NCI-H2196 (cell line): ENCODE measurements around the gene FRMD4A.
"Not testable (repeated sequence)": the region's sequence is repeated elsewhere in the genome, so short reads cannot be mapped to it uniquely, and the experiment has no call there.

Experiments
- DNase-seq: peaks from one replicate; lab custom pipeline; 2025; ENCODE audit not compliant: unreplicated experiment; lab: John Stamatoyannopoulos, UW

FRMD4A gene

DNA sequence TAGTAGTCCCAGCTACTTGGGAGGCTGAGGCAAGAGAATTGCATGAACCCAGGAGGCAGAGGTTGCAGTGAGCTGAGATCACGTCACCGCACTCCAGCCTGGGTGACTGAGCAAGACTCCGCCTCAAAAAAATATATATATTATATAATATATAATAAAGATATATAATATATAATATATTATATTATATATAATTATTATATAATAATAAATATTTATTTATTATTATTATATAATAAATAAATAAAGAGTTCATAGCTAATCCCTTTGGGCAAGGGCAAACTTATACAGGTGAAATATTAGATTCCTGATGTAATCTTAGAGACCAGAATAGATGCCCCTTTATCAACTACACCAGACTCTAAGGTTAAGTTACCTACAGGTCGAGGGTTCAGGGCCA lies 558.7 kb downstream of the FRMD4A start:
- DNase-seq, result no peak

DNA sequence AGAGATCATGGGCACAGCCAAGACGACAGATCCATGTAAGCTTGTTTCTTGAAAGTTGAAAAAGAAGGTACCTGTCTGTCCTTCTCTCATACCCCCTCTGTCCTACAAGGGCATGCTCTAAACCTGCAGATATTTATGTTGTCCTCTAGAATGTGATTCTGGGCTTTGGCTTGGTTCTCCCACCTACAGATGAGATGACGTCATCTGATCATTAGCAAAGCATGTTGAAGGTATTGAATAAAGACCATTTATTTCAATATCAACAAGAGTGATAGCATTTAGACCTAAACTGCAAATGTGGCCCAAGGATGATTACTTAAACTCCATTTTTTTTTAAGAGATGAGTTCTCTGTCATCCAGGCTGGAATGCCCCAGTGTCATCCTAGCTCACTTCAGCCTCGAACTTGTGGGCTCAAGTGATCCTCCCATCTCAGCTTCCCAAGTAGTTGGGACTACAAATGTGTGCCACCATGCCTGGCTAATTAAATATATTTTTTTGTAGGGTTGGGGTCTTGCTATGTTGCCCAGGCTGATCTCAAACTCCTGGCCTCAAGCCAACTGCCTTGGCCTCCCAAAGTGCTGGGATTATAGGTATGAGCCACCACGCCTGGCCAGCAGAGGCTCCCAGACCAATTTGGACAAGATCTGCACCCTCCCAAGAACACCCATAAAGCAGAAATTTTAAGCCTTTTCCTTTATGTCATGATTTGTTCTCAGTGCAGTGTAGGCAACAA lies 559.8 kb downstream of the FRMD4A start:
- DNase-seq, result no peak

DNA sequence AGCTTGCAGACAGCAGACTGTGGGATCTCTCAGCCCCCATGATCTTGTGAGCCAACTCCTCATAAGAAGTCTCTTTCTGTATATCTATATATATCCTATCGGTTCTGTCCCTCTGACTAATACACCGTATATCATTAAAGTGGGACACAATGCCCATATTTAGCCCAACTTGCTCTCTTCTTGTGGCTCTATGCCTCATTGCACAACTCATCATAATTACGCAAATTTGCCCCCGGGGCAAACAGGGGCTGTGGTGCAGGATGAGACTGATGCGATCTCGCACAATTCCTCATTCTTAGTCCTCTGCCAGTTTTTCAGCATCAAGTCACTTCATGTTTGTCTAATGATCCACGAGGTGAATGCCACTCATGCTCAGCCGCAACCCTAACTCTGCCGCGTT lies 560.8 kb downstream of the FRMD4A start:
- DNase-seq, result no peak

DNA sequence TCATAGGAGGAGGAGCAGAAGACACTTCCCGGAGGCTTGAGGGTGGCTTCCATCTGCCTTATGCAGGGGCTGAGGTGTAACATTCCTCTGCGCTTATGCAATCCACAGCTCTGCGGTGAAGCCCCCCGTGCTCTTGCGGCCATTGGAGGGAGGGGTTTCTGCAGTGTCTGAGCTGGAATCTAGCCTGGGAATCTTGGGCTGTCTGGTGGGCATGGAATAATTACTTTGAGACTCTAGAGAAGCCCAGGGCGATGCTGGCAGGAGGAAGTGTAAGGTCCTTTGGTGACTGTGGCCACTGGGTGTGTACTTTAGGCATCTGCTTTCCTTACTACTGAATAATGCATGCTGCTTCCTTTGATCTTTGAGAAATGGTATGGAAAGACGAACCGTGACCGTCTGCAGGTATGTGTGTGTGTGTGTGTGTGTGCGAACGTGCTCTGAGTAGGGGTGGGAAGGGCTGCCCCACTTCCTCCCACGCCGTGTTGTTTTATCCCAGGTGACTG lies 563.0 kb downstream of the FRMD4A start:
- DNase-seq, result no peak

DNA sequence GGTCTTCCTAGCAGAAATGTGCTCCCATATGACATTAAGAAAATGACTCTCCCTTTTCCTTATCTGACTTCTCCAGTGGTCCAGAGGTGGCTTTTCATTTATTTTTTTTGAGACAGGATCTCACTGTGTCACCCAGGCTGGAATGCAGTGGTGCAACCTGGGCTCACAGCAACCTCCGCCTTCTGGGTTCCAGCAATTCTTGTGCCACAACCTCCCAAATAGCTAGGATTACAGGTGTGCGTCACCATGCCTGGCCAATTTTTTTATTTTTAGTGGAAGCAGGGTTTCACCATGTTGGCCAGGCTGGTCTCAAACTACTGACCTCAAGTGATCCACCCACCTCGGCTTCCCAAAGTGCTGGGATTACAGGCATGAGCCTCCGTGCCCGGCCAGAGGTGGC lies 563.6 kb downstream of the FRMD4A start:
- not testable (repeated sequence) for DNase-seq

DNA sequence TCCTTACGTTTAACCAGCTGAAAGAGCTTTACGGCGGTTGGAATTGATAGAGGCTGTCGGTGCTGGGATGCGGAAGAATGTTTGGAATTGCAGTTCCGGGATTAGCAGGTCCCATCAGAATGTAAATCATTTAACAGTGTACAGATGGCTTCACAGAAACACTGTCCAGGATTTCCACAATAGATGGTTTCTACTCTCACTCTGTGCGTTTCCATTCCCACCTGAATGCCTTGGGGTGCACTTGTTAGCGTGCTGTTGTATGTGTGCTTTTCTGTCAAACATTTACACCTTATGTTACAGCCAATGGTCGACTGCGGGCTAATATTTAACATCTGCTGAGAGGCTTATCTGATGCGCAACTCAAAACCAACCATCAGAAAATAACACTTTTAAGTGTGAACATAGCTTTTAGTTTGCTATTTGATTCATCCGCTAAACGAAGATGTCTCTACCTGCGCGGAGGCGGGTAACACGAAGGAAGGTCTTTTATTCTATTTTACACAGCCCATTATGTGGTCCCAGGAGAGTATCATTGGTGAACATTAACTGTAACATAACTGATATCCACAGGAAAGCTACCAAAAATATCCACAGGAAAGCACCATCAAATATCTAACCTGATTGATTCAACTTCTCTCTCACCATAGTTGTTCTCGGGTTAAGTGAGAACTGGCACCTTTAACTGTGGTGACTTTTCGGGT lies 564.9 kb downstream of the FRMD4A start:
- DNase-seq, result no peak

DNA sequence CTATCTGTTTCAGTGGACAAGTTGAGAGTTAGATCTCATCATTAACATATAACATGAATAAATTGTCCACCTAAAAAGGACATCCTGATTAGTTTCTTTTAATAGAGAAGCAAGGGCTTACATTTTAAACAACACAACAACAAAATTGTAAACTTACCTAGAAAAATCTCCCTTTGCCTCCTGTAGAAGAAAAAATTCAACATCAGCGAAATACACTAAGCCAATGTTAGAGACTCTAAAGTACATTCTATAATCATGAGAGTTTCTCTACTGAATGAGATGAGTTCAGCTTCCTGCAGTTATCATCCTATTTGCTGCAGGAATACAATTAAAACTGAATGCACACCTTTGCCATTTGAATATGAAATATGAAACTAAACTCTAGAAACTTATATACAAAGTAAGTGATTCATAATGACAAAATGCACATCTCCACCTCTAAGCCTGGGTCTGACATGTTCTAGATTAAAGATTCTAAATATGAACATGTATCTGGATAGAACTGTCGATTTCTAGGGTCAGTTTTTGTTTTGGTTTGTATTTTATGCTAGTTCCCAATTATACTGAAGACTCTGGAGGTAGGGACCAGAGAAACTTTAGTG lies 569.1 kb downstream of the FRMD4A start:
- DNase-seq, result no peak

DNA sequence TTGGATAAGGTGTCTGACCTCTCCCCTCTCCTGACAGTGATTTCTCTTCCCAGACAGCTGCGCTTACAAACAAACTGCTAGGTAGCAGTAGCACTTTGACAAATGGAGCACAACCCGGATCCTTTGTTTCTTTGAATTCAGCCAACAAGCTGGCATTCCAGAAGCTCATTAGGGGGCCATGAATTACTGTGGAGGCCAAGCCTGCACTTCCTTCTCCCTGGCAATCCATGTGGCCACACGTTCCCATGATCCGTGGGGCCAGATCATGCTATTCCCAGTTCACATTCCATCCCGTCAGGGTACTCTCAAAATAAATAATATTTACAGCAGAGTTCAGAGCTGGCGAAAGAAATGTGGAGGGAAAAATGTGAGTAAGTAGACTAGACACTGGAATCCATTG lies 571.6 kb downstream of the FRMD4A start:
- DNase-seq, result no peak

DNA sequence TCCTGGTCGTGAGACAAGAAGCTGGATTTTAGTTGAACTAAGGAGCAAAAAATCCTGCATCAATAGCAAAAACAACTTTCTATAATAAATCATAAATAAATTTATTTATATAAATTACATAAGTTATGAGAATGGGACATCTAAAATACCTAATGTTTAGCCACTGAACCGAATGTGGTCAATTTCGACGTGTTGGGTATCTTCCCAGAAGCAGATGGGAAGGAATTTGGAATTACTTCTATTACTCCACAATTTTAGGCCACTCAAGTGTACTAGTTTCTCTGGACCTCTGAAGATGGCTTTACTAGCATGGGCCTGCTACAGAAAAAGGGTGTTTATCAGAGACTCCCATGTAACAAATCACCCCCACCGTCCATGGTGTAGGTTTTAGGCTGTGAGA lies 572.0 kb downstream of the FRMD4A start:
- no peak for DNase-seq

DNA sequence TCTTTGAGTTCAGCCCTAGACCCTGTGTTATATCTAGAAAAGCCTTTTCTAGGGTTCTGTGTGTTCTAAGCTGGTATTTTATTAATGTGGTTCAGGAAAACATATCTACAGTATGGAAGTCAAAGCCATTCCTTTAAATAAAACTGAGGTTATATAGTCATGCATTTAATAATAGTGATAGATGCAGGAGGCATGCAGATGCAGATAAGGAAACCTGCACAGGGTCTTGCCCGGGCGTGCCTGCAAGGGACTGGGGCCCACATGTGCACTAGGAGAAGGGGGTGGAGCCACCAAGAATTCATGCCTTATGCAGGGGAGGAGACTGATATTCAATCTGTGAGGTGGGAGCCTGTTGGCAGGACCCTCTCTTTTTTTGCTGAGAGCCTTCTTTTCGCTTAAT lies 572.4 kb downstream of the FRMD4A start:
- DNase-seq, result no peak

DNA sequence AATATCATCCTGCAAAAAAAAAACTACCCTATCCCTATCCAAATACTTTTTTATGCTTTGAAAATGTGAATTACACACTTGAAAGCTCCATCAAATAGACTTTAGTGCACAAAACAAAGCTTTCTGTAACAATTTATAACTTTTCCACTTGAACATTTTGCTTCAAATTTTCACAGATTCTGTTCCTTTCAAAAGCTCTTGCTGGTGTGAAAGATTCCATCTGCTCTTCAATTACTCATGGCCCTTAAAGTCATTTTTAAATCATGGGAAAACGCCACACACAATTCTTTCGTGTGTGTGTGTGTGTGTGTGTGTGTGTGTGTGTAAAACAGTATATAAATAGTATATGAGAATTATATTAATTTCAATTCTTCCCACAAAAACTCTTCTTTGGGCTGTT lies 576.4 kb downstream of the FRMD4A start:
- DNase-seq, result no peak

DNA sequence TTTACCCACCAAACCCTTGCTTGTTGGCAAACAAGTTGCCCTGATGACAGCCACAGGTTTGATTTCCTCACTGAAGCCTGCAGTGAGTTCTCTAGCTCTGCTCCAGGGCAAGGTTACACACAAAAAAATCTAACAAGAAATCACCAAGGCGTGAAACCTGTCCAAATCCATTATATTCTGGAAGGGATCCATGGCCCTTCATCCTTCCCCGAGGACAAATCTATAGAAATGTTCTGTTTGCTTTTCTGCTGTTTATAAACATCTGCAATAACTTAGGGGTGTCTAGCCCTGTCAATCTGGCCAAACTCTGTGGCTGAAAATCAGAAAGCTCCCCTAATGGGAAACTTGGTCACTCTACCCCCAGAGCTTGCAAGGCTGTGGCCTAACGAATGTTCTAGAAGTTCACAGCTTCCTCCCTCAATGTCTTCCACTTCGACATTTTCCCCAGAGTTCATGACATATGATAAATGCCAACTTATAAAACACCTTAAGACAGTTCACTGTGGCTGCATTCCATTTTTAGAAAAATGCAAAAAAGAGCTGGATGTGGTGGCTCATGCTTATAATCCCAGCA lies 579.4 kb downstream of the FRMD4A start:
- DNase-seq, result no peak

DNA sequence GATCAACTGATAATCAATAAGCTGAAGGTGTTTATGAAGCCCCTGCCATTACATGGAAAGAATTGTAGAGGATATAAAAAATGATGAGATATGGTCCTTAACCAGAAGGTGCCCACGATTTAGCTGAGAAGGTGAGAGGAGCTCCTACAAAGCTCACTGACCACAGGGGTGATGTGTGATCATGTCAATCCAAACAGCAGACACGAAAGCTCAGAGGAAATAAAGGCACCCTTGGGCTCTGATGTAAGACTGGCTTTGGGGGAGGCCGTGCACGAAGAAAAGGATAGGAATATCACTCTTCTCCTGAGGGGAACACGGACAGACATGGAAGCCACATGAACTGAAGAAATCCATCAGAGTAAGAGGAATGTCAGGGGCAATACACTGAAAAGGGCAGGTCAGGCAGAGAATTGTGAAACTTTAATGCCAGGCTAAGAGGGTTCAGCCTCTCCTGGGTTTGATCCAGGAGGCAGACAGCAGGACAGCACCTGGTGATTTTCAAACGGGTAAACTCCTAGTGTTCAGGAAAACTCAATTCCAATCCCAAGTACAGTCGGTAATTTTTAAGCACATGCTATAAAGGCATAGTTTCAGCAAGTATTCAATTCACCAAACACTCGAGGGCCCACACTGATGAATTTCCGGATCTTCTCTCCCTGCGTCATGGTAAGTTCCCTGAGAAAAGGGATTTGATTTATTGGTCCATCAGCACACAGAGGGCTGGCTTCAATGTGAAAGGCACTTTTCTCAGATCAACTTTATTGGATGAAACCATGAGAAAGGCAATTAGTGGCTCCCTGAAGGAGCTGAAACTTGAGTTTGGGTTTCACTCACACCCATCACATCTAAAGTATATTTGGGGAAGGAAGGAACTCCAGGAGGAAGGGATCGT lies 580.2 kb downstream of the FRMD4A start:
- DNase-seq, result no peak

DNA sequence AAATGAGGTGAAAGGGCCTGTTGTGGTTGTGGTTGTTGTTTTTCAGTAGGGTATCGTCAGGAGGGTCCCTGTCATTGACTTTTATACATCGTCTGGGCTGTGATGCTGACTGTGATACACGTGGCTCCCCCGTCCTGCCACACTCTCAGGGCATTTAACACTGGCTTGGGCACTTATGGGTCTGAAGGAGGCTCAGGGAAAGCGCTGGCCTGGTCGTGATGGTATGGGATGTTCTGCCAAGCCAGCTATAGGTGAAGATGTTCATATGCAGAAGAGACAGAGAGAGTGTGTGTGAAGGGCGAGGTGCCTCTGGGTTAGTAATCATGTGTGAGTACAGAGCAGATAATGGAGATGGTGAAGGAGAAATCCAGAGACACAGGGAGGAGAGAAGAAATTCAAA lies 585.5 kb downstream of the FRMD4A start:
- no peak for DNase-seq

DNA sequence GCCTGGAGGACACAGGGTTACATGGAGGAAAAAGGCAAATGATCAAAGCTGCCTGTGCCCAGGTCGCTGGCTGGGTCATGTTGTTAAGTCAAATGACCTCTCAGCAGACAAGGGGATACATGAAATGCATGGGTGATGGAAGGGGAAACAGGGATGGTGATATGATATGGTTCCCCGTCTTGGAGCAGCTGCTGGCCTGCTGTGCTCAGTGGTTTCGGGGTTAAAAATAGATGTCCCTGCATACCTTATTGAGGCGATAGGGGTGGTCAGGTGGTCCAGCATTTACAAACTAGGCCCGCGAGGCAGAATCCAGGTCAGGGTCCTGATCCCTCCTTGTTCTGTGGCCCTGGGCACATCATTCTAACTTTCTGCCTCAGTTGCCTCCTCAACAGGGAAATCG lies 586.8 kb downstream of the FRMD4A start:
- no peak for DNase-seq

DNA sequence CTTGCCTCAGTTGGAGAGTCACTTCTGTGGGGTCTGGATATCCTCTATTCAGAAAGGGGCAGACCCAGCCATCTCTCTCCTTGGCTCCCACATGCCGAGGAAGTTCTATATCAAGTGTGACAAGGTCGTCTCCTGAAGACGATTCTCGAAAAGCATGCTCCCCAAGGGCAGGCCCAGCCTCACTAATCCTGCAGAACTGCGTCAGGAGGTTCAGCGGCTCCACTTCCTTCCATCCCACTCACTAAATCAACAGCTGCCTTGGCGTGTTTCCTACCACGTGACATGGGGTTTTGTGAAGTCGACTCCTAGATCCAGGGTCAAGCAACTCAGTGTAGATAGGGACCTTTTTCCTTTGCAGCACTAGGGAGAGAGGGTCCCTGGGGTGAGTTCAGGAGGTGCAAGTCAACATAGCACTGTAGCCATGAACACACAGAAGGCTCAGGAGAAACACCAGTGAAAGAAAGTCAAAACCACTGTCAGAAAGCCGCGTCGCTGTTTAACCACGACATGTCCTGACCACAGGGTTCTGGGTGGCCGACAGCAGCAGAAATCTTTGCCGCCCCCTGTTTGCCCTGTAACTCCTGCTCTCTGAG lies 587.5 kb downstream of the FRMD4A start:
- DNase-seq, result no peak

DNA sequence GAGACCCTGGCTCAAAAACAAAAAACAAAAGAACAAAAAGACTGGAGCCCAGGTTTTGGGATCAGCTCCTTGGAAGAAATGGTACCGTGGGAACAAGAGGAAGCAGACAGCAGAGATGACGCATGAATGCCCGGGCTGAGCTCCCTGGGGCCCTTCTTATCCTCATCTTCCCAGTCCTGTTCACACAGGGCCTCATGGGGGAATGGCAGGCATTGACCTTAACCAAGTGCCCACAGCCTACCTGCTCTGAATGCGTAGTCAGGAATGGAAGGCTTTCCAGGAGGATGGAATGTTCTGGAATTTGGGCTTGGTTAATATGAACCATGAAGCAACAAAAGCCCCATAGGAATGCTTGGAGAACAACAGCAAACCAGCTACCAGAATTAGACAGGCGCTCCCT lies 589.3 kb downstream of the FRMD4A start:
- no peak for DNase-seq

DNA sequence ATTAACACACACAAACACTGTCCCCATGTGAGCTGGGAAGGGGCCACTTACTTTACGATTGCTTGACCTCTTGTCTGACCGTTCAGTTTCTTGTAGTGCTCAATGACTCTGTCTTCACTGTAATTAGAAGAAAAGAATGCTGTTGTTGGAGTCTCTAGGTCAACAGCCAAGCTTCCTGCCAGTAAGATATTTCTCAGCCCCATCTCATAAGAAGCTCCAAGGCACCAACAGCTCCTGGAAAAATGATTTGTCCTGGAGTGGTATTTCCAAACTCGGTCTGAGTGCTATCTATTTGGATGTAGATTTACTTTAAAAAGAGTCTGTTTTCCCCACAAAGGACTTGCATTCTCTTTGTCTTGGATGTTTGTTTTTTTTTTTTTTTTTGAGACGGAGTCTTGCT lies 590.3 kb downstream of the FRMD4A start:
- DNase-seq, result no peak

DNA sequence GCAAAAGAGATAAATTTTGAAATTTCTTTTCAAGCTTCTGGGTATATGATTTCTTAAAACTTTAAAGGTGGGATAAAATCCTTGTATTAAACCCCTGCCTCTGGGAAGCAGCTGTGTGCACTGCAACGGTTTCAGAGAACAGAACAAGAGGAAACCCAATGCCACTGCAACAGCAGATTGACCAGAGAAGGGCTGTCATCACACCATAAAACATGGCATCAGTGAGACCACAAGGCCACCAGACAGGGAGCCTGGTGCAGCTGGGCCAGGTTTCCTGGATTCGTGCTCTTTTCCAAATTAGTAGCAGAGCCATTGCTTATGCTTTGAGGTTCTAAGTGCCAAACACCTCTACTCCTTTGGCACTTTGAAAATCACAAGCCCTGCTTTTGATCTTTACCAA lies 591.5 kb downstream of the FRMD4A start:
- DNase-seq, result no peak

DNA sequence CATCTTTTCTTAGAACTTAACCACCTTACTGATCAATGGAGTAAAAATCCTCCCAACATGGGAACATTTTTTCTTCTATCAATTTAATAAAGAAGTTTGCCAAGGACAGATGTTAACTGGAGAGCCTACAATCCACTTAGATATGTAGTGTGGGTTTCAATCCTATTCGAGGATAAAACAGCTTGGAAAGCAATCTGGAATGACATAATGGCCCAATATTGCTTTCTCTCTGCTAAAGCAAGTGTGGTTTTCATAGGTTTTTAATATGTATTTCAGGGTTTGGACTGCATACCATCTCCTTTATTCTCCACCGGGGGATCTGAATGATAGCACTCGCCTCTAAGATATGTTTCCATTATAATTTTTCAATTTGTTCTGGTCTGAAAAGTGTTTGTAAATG lies 594.2 kb downstream of the FRMD4A start:
- no peak for DNase-seq

DNA sequence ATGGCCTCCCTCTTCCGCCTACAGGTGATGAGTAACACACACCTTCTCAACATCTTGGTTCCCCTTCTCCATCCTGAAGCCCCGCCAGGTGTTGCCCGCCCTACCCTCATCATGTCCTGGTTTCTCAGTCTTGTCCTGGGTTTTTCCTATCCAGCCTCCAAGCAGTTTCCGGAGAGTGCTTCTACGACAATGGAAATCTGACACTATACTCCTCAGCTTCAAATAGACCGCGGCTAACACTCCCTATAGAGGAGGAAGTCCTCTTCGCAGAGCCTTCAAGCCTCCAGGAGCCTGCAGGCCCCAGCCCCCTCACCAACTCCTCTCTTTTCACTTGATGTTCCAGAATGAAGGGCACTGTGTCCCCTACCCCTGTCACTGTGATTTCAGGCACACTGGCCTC lies 596.6 kb downstream of the FRMD4A start:
- DNase-seq, result no peak
